NCI-H748 (cell line): ENCODE results near the gene CNTN5.
A peak's percentile ranks its signal among the peaks of the same experiment; 100 is the strongest.
"Not testable (repeated sequence)": the region's sequence is repeated elsewhere in the genome, so short reads cannot be mapped to it uniquely, and the experiment has no call there.

ENCODE experiments used
- DNase-seq: peaks from one replicate; lab custom pipeline; 2025; ENCODE audit not compliant: unreplicated experiment; lab: John Stamatoyannopoulos, UW

CNTN5 gene

DNA sequence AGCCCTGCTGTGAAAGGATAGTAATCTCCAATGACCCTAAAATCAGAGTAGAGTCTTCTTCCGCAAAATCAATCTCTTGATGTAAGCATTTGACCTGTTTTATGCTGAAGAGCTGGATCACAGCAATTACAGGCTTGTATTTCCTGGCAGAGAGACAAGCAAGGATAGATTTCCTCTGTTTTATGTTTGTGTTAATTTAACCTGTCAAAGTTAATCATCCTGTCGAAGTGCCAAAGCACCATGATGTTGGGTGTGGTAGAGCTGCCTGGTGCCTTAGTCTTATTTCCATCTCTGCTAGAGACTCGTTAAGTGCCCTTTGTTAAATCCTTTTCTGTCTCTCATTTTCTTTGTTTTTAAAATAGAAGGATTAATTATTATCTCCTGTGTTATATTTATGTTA lies 248.1 kb downstream of the CNTN5 start:
- peak; percentile 92 for DNase-seq

DNA sequence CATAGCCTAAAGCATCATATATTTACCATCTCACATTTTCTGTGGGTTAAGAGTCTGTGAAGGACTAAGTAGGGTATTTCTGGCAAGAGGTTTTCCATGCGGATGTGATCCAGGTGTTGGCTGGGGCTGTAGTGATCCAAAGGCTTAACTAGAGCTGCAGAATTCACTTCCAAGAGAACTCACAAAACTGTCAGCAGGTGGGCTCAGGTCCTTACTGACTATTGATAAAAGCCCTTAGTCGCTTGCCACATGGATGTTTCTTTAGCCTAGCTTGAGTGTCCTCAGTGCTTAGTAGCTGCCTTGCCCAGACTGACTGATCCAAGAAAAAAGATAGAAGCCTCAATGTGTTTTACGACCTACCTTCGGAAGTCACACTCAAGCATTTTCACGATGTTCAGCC lies 250.8 kb downstream of the CNTN5 start:
- DNase-seq = peak; percentile 15

DNA sequence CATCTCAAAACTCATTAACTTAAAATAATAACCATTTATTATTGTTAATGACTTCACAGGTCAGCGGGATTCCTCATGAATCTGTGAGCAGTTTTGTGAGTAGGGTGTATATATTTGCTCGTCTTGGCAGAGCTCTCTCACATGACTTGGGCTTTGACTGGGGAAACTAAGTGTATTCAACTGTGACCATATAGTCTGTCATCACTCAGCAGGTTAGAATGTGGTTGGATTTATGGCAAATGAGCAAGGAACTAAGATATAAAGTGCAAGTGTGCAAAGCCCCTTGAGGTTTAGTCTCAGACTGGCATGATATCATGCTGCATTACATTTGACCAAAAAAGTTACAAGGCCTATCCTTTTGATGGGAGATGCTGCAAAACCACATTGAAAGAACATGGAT lies 254.8 kb downstream of the CNTN5 start:
- DNase-seq = no peak

DNA sequence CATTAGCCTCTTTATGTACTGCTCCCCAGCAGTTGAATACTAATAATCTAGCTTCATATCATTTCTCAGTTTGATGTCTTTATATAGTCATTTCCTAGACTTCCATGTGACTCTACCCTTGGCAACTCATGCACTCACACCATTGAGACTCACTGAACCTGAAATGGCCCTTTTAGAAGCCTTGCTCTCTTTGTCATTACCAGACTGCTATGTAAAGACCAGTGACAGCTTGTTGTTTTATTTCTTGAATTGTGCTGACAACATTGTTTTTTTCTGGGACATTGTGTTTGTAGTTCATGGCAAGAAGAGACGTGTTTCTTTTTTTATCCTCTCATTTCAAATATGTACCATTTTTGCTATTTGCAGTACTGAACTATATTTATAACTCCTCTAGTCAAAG lies 256.5 kb downstream of the CNTN5 start:
- DNase-seq = peak; percentile 51

DNA sequence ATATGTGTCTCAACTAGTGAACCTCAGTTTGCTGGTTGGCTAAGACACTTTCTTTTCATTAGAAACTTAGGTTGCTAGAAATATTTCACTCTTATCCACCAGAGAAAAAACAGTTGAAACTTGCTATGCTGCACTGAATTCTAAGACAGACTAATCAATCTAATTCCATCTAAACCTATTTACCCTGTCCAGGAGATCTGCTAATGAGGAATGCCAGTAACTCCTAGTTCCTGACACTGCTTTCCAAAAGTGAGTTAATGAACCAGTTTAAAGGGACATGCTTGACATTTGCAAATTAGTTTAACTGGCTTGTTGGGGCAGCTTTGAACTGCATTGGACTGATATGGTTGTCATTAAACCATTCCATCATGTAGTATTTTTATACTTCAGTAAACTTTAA lies 258.5 kb downstream of the CNTN5 start:
- DNase-seq = no peak

DNA sequence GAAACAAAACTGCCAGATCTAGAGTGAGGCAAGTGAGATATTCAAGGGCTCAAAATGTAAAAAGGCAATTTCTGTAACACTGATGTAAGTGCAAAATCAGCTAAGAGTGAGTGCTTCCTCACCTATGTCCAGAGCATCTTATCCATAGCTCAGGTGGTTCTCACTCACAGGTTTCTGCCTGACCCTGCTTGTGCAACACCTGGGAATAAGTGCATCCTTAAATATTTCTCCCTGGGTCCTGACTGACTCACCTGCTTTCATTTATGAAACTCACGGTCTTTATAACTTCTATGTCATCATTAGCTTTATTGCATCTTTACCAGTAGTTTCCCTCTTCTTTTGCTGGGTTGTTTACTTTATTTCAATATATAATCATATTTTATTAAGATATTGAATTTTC lies 260.6 kb downstream of the CNTN5 start:
- DNase-seq = no peak

DNA sequence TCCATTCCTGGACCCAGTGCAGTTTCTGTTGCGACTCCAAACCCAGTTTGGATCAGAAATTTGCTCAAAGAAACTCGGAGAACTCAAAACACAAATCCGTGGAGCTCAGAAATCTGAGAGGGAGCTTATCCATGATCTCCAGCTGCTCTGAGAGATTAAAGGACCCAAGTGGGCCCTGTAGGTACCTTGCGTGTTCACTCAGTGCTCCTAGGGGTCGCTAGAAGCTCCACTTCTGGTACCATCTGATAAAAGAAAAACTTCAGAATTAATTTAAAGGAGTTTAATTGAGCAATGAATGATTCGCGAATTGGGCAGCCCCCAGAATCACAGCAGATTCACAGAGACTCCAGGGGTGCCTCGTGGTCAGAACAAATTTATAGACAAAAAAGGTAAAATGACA lies 277.2 kb downstream of the CNTN5 start:
- not testable (repeated sequence) for DNase-seq

DNA sequence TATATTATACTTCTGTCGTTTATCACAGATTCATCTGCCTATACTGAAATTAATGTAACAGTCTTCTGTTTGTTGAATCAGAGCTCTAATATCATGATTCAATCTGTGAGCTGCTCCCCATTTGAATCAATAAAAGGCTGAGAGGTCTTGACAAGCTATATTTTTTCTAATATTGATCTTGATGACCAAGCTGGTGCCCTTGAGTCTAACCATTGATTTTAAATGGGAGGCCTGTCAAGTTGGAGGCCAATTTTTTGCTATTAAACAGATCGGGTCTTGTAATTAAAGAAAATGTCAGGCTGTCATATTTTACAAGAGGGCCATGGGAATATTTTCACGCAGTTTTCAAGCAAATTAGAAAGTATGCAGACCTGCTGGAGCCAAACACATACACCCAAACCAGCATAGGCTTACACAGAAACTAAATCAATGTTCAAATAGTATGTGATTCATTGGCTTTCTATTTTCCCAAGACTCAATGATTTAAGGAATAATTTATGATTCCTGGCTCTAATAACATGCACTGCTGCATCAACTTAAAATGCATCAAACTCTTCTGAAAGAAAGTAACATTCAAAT lies 286.9 kb downstream of the CNTN5 start:
- no peak for DNase-seq

DNA sequence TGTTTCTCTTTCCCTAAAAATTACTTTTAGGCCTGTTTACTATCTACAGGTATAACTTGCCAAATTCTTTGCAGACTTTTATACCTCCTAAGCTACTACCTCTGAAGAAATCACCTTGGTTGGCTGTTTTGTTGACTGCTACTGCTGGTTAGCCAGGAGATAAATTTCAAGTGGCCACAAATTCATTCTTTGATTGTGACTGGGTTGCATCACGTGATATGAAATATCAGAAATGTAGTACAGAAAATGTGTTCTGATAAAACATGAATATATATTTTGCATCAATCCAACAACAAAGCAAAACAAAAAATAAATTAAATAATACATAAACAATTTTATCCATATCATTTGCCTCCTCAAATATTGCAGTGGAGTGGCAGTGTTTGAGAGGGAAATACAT lies 291.1 kb downstream of the CNTN5 start:
- DNase-seq = no peak

DNA sequence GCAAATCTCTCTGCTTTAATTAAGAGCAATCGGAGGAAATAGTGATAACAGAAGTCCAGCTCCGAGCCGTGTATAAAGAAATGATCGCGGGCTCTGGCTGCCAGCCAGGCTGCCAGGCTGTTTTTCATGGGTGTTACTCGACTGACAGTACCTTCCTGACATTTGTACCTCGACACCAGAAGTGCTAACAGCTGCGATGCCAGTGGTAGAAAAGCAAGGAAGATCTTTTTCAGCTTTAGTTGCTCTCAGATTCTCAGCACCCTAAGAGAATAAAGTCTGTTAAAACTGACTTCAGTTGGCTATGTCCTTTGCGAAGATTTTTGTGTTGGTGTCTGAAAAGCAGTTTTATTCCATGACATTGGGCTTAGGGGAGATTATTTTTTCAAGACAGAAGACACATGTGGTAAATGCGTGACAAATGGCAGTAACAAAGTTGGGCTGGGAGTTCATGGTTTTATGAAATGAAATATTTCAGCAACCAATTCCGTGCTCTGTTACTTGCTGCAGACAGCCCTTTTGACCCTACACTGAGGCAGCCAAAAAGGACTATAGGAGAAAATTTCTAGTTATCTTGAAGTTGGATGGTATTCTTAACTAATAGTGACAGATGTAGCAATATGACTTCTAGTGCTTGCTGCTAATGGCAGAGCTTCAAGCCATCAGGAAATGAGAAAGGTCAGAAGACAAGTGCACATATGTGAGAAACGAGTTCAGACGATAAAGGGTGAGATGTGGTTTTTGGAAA lies 296.2 kb downstream of the CNTN5 start:
- DNase-seq = peak; percentile 66

DNA sequence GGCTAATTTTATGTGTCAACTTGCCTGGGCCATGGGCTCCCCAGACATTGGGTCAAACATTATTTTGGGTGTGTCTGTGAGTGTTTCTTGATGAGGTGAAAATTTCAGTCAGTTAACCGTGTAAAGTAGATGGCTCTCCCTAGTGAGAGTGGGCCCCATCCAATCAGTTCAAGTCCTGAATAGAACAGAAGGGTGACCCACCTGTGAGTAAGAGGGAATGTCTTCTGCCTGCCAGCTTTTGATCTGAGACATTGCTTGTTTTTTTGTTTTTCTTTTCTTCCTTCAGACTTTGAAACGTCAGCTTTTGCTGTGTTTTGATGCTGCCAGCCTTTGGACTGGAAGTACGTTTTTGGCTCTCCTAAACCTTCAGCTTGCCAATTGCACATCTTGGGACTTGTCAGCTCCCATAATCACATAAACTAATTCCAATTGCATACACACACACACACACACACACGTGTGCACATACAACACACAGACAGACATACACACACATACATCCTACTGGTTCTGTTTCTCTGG lies 300.1 kb downstream of the CNTN5 start:
- no peak for DNase-seq

DNA sequence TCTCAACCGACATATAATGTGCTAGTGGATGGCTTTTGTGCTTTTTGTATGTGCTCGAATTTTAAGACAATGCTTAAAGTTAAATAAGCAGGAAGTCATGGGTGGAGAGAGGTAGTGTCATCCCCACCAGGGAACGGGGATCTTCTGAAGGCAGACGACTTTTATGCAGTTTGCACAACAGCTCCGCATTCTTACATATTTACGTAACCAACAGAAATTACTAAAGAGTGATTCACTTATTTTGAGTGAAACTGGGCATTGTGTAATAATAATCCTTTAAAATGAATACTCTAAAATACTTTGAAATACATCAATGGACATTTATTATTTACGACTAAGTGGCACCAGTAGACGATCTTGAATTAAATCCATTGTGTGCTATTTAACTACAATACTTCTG lies 305.1 kb downstream of the CNTN5 start:
- no peak for DNase-seq

DNA sequence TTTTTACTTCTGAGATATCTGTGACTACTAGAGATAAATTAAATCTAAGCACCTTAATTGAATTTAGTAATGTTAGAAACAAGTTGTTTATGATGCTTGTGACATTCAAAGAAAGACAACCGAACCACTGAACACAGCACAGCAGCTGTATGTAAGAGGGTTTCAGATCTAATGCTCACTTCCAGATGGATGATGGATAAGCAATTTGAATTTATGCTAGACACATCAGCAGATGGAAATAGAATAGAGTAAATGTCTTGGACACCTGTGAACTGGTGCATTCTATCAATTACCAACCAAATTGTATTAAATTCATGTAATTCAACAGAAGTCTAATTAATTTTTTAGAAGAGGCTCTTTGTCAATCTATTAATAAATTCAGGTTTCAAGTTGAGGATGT lies 306.3 kb downstream of the CNTN5 start:
- DNase-seq = no peak

DNA sequence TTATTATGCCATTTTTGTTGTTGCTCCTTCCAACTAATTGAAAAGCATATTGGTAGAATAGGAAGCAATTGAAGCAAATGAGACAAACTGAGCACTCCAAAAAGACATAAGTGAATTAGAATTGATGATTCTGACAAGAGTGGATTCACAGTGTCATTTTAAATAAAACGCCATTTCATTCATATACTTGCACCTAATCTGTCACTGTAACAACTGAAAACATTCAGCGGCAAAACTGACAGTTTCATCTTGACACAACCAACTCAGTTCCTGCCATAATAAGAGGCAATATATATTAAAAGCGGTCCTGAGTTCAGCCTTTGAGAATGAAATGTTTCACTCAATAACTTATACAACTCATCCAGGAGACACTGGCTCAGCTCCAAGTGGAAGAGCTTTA lies 306.8 kb downstream of the CNTN5 start:
- DNase-seq = no peak

DNA sequence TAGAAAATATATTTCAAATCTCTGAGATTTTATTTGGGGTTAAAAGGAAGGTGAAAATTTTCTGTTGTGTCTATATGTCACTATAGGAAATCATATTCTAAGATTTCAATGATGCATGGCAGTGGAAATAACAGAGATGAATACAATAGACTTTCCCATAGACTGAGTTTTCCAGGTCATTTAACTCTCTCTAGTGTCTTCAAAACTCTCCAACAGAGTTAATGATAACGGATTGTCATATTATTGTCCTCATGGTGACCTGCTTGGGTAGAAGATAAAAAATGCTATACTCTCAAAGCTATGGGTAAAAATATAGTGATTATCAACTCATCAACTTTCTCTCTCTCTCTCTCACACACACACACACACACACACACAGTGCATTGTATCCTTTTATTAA lies 312.9 kb downstream of the CNTN5 start:
- no peak for DNase-seq

DNA sequence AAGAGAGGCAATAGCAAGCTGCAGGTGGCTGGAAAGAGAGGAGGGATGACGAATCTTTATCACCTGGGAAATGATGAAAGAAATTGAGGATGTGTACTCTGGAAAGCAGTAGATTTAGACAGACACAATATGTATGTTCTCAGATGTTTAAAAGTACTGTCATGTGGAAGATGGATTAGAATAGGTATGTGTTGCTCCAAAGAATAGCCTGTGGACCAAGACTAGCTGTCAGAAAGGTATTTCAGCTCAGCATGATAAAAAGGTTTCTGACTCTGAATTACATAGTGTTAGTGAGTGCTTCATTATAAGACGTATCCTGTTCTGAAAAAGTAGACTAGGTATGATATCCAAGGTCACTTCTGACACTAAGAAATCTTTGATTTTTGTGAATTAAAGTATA lies 322.4 kb downstream of the CNTN5 start:
- no peak for DNase-seq

DNA sequence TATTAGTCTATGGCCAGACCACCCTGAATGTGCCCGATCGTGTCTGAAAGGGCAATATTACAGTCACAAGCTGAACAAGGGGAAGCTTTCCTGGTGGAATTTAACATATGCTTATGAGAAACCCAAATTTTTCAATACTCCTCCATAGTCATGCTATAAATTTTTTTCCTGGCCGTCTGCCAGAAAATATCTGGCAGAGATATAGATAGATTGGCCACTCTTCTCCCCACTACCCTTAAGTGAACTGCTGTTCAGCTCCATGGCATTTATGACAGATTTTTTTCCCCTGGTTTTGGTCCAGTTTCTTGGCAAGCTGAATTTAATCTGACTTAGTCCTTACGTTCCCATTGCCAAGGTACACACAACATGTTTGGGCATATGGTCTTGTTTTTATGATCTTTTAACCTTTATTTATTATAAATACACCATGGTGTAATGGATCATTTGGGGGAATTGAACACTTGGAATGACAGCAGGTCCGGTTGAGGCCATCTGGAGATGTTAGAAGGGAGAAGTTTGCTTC lies 328.5 kb downstream of the CNTN5 start:
- DNase-seq = no peak

DNA sequence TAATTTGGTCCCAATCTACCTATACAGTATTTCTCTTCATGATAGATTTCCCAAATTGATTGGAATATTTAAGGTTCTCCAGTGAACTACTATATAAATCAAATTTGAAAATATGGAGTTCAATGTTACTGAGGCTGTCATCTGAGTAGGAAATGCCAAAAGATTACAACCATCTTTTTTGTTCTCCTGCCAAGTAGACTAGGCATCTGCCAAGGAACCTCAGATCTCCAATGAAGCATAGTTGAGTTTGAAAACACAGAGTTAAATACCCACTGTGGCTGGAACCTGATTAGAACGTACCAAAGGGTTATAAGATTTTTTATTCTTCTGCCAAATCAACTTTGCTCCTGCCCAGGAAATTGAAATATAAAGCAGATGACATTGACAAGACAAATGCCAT lies 330.9 kb downstream of the CNTN5 start:
- no peak for DNase-seq

DNA sequence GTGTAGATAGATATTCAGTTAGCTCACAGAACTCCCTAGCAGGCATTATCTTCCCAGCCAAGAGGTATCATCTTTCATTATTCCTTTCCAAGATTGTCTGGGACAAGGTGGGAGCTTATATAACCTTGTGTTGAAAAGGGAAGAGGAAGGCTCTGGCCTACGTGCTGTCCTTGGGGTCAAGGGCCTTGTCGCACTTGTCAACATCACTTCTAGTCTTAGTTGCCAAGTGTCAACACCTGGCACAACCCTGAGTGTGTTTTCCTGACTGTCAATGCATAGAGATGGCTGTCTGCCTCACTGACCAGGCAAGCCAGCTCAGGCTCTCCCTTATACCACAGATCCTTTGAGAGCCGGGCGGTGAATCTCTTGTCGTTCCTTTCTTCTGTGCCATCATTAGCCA lies 331.9 kb downstream of the CNTN5 start:
- no peak for DNase-seq

DNA sequence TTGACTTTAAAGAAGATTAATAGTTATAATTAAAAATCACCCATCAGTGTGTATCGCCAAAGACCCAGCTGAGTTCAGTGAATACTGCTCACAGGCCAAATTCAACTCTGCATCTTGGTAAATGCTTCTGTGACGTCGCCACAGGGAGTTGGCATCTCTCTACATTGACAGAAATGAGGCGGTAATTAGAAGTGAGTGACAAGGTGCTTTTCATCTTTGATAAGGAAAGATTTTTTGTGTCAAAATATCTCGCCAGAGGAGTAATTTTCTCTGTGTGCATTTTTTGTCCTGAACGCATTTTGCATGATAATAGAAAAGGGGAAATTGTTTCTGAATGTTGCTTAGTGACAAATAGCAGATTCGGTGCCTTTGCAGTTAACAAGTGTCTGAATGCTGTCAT lies 345.8 kb downstream of the CNTN5 start:
- peak; percentile 40 for DNase-seq

DNA sequence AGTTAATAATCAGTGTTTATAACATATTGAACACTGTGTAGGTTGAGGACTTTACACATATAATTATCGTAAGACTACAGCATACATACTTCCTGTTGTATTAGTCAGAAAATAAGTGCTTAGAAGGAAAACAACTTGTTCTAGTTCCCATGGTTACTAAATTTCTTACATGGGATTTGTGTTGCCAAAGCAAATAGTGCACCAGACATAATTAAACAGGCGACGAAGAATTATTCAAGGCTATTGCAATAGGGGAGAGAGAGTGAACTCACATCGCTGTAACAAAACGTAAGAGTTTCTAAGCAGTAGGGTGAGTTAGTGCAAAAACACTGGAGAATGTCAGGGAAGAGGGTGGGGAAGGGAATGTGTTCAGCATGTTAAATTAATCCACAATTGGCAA lies 347.8 kb downstream of the CNTN5 start:
- DNase-seq = peak; percentile 48

DNA sequence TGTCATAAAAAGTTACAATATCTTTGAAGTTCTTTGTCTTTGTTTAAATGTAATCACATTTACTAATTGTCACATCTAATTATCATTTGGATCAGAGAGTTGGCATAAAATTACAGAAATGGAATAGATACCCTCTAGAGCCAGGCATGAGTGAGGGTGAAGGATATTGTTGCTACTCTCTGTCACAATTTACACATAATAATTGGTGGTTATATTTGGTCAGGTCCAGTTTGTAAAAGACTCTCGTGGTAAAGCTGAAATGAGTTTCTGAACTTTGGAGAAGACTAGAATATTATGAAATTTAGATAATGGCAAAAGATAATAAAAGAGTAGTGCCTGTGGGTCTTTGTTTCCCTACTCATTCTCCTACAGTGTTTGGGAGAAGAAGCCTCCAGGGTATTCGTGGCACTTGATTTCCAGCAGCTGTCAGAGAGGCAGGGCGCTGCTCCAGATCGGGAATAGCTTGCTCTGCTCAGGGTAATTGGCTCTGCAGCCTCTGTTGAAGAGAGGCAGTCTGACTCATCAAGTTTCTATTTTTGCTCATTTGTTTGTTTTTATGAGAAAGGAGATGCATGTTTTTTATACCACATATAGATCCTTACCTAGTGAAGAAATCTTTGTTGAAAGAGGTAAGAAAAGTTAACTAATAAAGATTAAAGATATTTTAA lies 349.9 kb downstream of the CNTN5 start:
- DNase-seq = peak; percentile 33
